Neural cell (in vitro differentiated cells): ENCODE measurements around the gene CACNA1C.

Experiments
- CTCF ChIP-seq: fragments of 450-650 bp; IDR thresholded peaks from 2 replicates; pipeline ENCODE4 v1.5.1; 2014; ENCODE audit warnings: antibody characterized with exemption, mild to moderate bottlenecking, moderate library complexity; ENCODE audit not compliant: poor library complexity, severe bottlenecking
- EZH2 ChIP-seq: fragments of 200-600, 300-800 bp; shearing (Covaris generic), sonication (generic); IDR thresholded peaks from 2 replicates; pipeline ENCODE4 v1.6.1; 2014; ENCODE audit warnings: antibody characterized with exemption, low read length, borderline replicate concordance, mild to moderate bottlenecking; ENCODE audit not compliant: insufficient read depth, poor library complexity, severe bottlenecking
- REST ChIP-seq: IDR thresholded peaks from 2 replicates; pipeline ENCODE4 v1.6.1; 2012; ENCODE audit warnings: borderline replicate concordance

- TF ChIP-seq CTCF (no peak), EZH2 (no peak), REST (no peak)
Measured at GRCh38 chr12:2607881-2608607, 555.3 kb downstream of the CACNA1C start.
